WERI-Rb-1 (cell line): ENCODE results near the gene KRI1.

Experiments
- DNase-seq: peaks from one replicate; pipeline ENCODE4 v3.0.0-alpha.2; 2020
- H3K27ac ChIP-seq: fragments of 250-450 bp; sonication (Bioruptor Pico); 2 replicates; pipeline ENCODE4 v1.5.1; 2020; ENCODE audit warnings: mild to moderate bottlenecking, moderate library complexity
- H3K27me3 ChIP-seq: fragments of 250-450 bp; sonication (Bioruptor Pico); 2 replicates; pipeline ENCODE4 v1.5.1; 2021; ENCODE audit warnings: mild to moderate bottlenecking, low read depth, moderate library complexity; ENCODE audit not compliant: insufficient read depth, severe bottlenecking
- H3K36me3 ChIP-seq: fragments of 250-450 bp; sonication (Bioruptor Pico); 2 replicates; pipeline ENCODE4 v1.5.1; 2020; ENCODE audit warnings: mild to moderate bottlenecking, moderate library complexity
- H3K4me3 ChIP-seq: 2 replicates; pipeline ENCODE4 v1.5.1; 2011; ENCODE audit warnings: low read depth, mild to moderate bottlenecking, control low read depth, low read length
- H3K9me3 ChIP-seq: fragments of 250-450 bp; sonication (Bioruptor Pico); 2 replicates; pipeline ENCODE4 v1.5.1; 2021; ENCODE audit warnings: mild to moderate bottlenecking, moderate library complexity; ENCODE audit not compliant: severe bottlenecking
- CTCF ChIP-seq: IDR thresholded peaks from 2 replicates; pipeline ENCODE4 v1.5.1; 2011; ENCODE audit warnings: low read depth, mild to moderate bottlenecking, control low read depth, inconsistent platforms, low read length

KRI1 gene

DNA sequence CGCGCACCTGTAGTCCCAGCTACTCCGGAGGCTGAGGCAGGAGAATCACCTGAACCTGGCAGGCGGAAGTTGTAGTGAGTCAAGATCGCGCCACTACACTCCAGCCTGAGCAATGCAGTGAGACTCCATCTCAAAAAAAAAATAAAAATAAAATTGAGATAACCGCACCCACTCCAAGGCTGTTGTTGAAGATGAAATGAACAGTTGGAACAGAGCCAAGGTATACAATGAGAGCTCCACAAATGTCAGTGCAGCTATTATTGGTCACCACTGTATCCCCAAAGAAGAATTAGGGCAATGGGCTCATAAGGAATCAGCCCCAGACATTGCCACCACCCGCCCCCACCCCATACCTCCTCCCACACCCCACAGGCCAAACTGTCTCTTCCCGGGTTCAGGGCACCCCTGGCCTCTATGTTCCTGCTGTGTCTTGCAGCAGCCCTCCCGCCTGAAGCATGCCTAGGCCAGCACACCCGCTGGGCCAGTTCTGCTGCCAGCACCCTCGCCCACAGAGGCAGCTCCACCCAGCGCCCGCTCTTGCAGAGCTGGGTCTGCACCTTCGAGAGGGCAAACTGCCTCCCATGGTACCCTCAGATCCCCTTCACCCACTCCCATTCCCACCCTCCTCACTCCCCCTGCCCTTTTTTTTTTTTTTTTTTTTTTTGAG, 45.0 kb downstream of the KRI1 start:
- H3K36me3 ChIP-seq, result no peaks in the 10 kb centered on the region
- no peak for DNase-seq
- H3K27me3 ChIP-seq, result no peaks in the 10 kb centered on the region
- H3K9me3 ChIP-seq, result no peaks in the 10 kb centered on the region
- no peak overlapping the region for H3K4me3 ChIP-seq
- no peak for TF ChIP-seq CTCF
- H3K27ac ChIP-seq, result no peak overlapping the region

- no peak for DNase-seq
- no peak for TF ChIP-seq CTCF
- H3K9me3 ChIP-seq, result no peaks in the 10 kb centered on the region
- H3K36me3 ChIP-seq, result no peaks in the 10 kb centered on the region
- H3K27me3 ChIP-seq, result no peaks in the 10 kb centered on the region
- no peak overlapping the region for H3K4me3 ChIP-seq
- H3K27ac ChIP-seq, result no peak overlapping the region
Observed at GRCh38 chr19:10519421-10519820, 46.4 kb downstream of the KRI1 start.

DNA sequence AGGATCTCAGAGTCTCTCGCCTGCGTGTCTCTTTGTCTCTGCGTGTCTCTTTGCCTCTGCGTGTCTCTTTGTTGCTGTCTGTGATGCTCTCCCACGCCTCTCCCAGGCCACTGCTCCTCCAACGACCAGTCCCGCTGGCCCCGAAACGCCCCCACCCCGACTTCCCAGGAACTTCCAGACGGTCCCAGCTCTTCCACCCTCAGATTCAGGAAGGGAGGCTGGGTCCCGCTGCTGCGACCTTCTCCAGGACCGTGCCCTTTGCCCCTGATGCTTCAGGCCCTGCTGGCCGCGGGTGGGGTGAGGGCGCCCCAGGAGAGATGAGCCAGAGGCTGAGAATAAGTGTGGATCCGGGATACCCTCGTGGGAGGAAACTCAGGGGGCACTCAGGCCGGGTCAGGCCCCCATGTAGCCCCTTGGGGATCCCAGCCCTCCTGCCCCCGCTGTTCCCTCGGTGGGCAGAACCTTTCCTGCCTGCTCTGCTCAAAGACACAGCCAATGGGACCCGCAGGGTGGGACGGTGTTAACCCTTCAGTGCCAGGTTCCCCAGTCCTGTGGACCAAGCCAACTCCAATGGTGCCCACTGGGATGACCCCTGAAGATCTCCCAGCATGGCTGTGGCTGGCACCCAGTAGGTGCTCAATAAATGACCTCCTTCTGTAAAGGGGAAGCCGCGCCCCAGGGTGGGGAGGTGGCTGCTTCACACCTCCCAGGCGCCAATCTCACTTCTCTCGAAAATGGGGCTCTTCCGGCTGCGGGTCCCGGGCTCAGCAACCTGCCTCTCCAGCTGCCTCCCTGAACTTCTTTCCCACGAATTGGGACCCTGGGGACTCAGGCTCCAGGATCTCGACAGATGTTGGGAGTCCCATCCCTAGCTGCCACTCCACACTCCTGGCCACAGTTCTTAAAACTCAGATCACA, 47.1 kb downstream of the KRI1 start:
- H3K4me3 ChIP-seq, result no peak overlapping the region
- H3K27ac ChIP-seq, result no peak overlapping the region
- DNase-seq, result no peak
- no peaks in the 10 kb centered on the region for H3K27me3 ChIP-seq
- no peaks in the 10 kb centered on the region for H3K9me3 ChIP-seq
- no peaks in the 10 kb centered on the region for H3K36me3 ChIP-seq
- TF ChIP-seq CTCF, result no peak

- Histone ChIP-seq H3K36me3 (no peaks in the 10 kb centered on the region), H3K4me3 (no peak overlapping the region), H3K27ac (no peak overlapping the region), H3K27me3 (no peaks in the 10 kb centered on the region), H3K9me3 (no peaks in the 10 kb centered on the region)
- TF ChIP-seq CTCF, result no peak
- DNase-seq, result no peak
Observed at GRCh38 chr19:10517760-10518443, 47.9 kb downstream of the KRI1 start.

- Histone ChIP-seq H3K4me3 (no peak within 1 kb of the TSS), H3K36me3 (no peaks in the 10 kb centered on the region), H3K9me3 (no peaks in the 10 kb centered on the region), H3K27me3 (no peaks in the 10 kb centered on the region), H3K27ac (no peak within 1 kb of the TSS)
- TF ChIP-seq CTCF, result no peak
- DNase-seq, result no peak
Observed at GRCh38 chr19:10517361-10517759, 48.5 kb downstream of the KRI1 start, which contains the start of gene S1PR5. S1PR5 (minus strand) TSS chr19:10517447; CDS start chr19:10515011, 2,436 bp downstream.
